IPS-18c (cell line): ENCODE measurements around the gene ABHD12.
"Not testable (repeated sequence)": the region's sequence is repeated elsewhere in the genome, so short reads cannot be mapped to it uniquely, and the experiment has no call there.

ENCODE experiments used
- H3K4me3 ChIP-seq: 2 replicates; pipeline ENCODE4 v1.7.0; 2013; ENCODE audit warnings: low read depth, mild to moderate bottlenecking, low read length, moderate library complexity; ENCODE audit not compliant: insufficient read depth
- H3K9me3 ChIP-seq: one replicate; pipeline ENCODE4 v1.6.1; 2013; ENCODE audit warnings: mild to moderate bottlenecking, low read length, moderate library complexity; ENCODE audit not compliant: control insufficient read depth, insufficient read depth

ABHD12 gene

DNA sequence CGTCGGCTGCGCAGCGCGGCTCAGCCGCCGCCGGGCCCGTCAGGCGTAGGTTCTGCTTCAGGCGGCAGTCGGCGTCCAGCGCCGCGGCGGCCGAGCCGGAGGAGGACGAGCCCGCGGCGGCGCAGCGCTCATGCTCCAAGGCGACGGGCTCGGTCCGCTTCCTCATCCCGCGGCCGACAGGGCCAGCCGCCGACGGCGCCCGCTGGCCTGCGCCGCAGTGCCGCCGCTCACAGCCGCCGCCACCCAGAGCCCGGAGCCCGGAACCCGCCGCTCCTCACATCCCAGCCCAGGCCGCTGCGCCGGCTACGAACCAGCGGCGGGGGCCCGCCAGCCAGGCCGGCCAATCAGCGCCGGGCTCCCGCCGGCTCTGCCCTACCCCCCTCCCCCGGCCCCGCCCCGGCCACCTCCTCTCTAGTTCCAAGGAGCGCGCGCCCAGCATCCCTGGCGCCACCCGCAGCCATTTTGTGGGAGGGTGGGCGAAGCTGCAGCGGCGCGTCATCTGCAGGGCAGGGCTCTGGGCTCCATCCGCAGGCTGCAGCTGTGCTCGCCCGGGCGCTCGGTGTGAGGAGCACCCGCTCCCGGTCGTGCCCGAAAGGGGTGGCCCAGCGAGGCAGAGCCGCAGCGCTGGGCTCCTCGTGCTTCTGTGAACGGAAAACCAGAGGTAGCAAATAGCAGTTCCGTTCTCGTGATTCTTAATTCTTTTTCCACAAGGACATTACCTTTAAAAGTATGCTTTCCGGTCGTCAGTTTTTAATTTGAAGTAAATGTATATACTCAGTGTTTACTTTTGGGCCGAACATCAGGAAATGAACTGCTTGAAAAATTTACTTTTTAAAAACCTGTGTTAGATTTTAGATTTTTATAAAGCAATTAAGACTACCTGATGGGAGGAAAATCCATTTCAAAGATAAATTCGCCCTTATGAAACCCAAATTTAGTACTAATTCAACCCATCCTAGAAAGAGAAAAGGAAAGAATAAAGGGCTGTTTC, at the start of gene ABHD12:
ABHD12 (minus strand) TSS at position 298 of the 991 bp plus-strand sequence; CDS start at position 166, 132 bp downstream.
- Histone ChIP-seq H3K4me3 (peak within 1 kb of the TSS; percentile 89), H3K9me3 (no peaks in the 10 kb centered on the region)

DNA sequence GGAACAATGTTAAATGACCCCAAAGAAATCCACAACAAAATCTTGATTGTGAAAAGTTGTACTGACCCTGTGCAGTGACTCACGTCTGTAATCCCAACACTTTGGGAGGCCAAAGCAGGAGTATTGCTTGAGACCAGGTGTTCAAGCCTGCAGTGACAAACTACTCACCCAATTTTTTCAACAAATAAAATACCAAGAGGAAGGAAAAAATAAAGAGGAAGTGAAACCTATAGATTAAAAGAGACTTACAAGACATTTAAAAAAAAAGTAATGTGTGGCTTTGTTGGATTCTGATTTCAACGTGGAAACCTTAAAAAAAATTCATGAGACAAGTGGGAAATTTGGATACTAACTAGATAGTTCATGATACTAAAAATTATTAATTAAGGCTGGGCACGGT, 48.7 kb upstream of the ABHD12 start:
- no peak overlapping the region for H3K4me3 ChIP-seq

DNA sequence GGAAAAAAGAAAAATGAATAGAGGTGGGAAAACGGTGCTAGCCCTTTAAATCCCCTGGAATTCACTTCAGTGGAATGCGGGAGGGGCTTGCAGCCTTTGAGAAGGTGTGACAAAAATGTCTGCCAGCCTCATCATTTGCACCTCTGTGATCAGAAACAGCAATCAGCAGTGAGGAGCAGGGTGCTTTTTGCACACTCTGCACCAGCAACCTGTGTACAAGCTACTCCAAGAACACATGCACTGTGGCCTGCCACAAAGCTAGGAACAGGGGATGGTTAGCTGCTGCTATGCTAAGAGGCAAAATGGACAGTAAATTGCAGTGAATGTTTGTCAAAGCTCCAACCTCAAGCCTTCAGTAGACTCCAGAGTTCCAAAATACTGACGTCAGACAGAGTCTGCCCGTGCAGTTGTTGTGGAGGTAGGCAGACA, 46.5 kb upstream of the ABHD12 start:
- Histone ChIP-seq H3K9me3 (no peaks in the 10 kb centered on the region), H3K4me3 (no peak overlapping the region)

More for the DNA sequence above, 48.7 kb upstream of the ABHD12 start:
- H3K9me3 ChIP-seq, result no peaks in the 10 kb centered on the region

DNA sequence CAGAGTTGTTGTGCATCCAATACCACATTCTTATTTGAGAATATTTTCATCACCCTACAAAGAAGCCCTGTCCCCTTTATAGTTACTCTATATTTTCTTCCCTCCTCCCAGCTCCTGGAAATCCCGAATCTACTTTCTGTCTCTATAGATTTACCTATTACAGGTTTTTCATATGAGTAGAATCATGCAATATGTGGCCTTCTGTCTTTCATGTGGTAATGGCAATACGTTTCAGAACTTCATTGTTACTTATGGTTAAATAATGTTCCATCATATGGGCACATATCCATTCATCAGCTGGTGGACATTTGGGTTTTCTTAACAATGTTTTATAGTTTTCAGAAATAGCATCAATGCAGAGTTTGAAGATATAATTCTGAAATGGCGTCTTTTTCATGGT, 33.9 kb upstream of the ABHD12 start:
- H3K9me3 ChIP-seq, result no peaks in the 10 kb centered on the region

DNA sequence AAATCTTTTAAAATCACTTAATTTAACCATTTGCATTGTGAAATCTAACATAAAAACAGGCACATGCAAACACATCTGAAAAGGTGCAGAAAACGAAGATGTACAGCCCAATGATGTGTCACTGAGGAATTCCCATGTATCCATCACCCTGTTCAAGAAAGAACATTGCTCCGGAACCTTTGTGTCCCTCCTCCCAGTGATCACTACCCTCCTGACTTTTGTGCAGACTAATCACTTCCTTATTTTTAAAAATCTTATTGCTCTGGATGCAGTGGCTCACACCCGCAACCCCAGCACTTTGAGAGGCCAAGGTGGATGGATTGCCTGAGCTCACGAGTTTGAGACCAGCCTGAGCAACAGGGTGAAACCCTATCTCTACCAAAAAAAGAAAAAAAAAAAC, 31.4 kb upstream of the ABHD12 start:
- Histone ChIP-seq H3K9me3 (no peaks in the 10 kb centered on the region), H3K4me3 (no peak overlapping the region)

More for the DNA sequence above, 33.9 kb upstream of the ABHD12 start:
- H3K4me3 ChIP-seq, result no peak overlapping the region

DNA sequence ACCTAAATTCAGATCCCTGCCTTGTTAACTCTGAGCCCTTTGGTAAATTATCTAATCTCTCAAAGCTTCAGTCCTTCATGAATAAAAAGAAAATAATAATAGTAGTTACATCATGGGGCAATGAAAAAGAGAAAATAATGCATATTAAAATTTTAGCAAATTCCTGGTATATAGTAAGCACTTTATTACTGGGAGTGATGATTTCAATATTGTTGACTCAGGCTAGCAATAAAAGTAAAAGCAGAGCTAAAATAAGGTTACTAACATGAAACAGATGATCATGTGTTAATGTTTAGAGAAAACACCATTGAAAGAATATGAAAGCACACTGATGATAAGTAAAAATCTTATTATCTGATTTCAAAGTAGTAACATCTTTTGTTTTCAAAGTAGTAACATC, 30.5 kb upstream of the ABHD12 start:
- no peaks in the 10 kb centered on the region for H3K9me3 ChIP-seq
- H3K4me3 ChIP-seq, result no peak overlapping the region

DNA sequence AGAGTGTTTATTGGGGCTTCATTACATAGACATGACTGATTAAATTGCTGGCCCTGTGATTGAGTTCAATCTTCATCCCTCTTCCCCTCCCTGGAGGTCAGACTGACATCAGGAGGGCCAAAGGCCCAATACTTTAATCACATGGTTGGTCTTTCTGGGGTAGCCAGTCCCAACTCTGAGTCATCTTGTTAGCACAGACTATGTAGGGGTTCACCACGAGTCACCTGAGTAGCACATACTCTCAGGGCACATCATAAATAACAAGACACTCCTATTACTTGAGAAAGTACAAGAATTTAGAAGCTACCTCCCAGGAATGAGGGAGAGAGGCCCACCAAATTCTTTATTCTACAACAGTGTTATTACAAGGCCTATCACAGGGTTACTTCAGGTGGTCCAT, 28.1 kb upstream of the ABHD12 start:
- H3K9me3 ChIP-seq, result no peaks in the 10 kb centered on the region

DNA sequence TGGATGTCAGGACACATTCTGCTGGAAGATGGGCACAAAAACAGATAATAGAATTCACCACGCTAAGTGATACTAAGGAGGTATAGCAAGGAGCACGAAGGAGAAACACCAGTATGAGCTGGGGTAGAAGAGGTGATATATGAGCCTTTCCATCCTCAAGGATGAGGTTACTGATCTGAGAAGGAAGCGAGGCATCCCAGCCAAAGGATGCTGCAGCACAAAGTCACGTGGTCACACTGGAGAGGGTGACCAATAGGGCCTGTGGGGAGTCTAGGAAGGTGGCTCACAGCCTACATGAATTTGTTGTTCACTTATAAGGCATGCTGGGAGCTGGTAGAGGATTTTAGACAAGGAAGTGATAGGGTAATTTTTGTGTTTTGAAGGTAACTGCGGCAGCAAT, 18.3 kb upstream of the ABHD12 start:
- Histone ChIP-seq H3K9me3 (no peaks in the 10 kb centered on the region), H3K4me3 (peak overlapping the region; percentile 84; the same call in 1 of the 2 replicates)

More for the DNA sequence above, 28.1 kb upstream of the ABHD12 start:
- no peak overlapping the region for H3K4me3 ChIP-seq

DNA sequence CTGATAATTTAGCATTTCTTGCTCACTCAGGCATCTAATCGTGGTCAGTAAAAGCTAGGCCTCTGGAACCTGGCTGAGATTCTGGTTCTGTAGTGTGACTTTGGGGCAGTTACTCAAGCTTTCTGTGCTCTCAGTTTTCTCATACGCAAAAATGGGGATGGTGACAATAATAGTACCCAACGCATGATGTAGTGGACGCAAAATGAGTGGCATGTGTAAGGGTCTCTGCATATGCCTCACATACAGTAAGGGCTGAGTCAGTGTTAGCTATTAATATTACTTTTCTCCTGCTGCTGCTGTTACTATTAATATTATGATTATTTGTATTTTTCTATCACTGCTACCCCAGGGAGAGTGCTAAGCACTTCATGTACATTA, 17.5 kb upstream of the ABHD12 start:
- peak overlapping the region; percentile 84 for H3K4me3 ChIP-seq
- H3K9me3 ChIP-seq, result no peaks in the 10 kb centered on the region

DNA sequence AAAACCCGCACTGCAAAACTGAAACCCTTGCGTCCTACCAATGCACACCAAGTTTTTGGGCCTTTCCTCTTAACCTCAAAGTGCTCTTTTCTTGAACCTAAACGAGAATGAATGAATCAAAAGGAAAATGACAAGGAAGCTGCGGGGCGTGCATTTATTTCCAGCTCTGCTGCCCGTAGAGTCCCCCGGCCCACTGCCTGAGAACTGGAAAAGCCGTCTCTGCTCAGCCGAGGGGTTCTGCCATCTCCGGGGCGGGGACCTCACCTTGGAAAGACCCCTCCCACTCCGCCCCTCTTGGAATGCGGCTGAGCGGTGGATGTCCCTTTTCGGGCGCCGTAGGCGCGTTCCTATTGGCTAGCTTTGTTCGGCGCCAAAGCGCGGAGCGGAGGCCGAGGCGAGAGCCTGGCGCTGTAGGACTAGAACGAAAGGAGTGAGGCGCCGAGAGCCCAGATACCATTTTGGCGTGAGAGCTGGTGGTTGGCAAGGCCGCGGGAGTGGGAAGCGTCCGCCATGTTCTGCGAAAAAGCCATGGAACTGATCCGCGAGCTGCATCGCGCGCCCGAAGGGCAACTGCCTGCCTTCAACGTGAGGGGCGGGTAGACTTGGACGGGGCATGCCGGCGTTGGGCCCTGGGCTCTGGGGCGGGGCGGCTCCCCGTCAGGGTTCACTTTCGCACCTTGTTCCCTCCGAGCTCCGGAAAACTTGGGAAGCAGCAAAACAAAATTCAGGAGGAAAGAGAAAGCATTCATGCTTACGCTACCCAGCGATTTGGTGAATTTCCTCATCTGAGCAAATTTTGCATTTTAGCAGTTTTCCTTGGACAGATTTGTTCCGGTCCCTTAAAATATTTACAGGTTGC, 16.9 kb upstream of the ABHD12 start, which contains the start of gene GINS1:
GINS1 (plus strand) TSS at position 363 of the 859 bp plus-strand sequence; CDS start at position 511, 148 bp downstream.
- H3K4me3 ChIP-seq, result peak within 1 kb of the TSS; percentile 84

DNA sequence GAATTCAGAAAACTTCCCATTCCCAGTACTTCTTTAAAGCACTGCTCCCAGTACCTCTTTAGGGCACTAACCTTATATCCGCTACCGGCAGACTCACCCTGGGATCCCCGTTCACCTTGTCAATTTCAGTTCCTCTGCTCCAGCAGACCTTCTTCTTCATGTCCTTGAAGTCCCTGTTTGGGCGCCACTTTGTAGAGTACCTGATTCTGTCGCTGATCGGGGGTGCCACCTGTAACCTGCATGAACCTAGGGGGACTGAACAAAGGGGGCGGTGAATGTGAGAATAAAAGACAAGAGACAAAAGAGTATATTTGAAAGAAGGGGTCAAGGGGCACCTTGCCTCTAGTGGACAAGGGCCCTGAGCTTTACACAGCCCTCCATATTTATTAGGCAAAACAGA, 11.9 kb upstream of the ABHD12 start:
- Histone ChIP-seq H3K9me3 (peaks cover 5% of the 10 kb centered on the region), H3K4me3 (no peak overlapping the region)

More for the DNA sequence above, 16.9 kb upstream of the ABHD12 start, which contains the start of gene GINS1:
- peaks cover under 1% of the 10 kb centered on the region for H3K9me3 ChIP-seq

DNA sequence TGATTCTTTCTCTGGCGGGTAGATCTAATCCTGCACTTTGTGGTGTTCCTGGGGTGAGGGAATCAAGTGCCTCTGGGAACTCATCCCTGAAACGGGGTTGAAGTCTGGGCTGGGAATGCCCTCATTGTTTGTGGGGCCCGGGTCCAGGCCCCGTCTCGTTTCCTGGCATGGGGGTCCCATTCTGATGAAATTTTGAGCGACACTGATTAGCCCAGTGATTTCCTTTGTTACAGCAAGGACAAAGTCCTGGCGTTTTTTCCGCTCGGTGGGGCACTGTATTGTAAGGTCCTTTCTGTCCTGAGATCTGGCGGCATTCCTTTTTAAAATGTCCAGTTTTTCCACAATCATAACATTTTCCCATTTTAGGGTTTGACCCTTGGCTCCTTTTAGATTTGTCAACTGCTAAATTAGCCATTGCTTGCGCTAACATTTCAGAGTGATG, 9.7 kb upstream of the ABHD12 start:
- not testable (repeated sequence) for H3K4me3 ChIP-seq, H3K9me3 ChIP-seq

DNA sequence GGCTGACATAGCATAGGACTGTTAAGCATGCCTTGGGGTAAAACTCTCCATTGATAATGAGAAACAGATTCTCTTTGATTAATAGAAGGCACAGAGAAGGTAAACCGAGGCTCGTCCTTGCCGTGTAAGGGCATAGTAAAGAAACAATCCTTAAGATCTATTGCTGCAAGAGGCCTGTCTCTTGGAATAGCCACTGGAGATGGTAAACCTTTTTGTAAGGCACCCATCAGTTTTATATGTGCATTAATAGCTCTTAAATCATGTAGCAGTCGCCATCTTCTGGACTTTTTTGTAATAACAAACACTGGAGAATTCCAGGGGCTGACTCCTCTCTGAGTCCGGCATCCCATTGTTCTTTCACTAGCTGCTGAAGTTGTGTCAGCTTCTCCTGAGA, 8.4 kb upstream of the ABHD12 start:
- Histone ChIP-seq H3K4me3 (no peak overlapping the region), H3K9me3 (peaks cover 5% of the 10 kb centered on the region)

DNA sequence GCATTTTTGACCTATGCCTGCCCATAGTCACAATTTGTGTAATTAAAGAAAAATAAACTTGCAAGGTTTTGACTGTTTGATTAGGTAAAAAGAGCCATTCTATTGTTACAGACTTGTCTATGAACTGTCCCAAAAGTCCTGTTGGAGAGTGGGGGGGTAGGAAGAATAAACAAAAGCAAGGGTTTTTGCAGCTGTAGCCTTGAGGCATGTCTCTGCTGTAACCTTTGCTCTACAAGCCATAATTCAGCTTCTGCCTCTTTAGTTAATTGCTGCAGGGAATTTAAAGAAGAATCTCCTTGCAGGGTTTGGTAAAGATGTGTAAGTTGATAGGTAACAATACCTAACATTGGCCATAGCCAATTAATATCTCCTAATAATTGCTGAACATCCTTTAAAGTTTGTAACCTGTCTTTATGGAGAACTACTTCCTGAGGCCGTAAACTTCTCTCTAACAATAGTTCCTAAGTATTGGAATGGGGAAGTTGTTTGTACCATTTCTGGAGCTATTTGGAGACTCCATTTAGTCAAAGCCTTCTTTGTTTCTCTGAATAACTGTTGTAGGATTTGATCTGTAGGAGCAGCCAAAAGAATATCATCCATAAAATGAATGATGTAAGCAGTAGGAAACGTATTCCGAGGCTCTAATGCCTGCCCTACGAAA, 7.9 kb upstream of the ABHD12 start:
- H3K4me3 ChIP-seq, result no peak overlapping the region
- peaks cover 5% of the 10 kb centered on the region for H3K9me3 ChIP-seq

DNA sequence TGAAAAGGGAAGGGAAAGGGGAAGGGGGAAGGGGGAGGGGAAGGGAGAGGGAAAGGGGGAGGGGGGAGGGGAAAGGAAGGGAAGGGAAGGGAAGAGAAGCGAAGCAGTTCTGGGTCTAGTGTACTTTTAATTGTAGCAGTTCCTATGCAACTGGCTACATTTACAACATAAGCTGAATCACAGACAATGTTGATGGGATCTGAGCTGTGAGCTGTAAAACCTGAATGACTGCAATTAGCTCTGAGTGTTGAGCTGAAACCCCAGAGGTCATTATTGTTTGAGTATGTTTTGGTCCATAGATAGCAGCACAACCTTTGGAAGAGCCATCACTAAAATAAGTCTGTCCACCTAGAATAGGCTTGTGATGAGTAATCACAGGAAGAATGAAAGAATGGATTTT, 7.2 kb upstream of the ABHD12 start:
- H3K4me3 ChIP-seq, result no peak overlapping the region
- peaks cover 5% of the 10 kb centered on the region for H3K9me3 ChIP-seq

DNA sequence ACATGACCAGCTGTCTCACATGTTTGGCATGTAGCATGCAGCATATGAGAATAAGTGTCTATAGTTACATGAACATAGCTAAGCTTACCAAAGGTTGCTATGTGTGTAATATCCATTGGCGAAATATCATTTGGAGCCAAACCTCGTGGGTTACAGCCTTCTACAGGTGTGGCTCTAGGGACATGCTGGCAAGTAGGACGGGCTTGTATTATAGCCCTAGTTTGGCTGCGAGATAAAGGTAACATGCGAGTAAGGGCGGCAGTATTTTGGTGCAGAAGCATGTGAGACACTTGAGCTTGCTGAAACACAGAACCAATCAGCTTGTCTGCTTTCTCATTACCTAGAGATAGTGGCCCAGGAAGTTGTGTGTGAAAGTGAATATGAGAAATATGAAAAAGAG, 6.5 kb upstream of the ABHD12 start:
- H3K9me3 ChIP-seq, result no peaks in the 10 kb centered on the region
- no peak overlapping the region for H3K4me3 ChIP-seq

DNA sequence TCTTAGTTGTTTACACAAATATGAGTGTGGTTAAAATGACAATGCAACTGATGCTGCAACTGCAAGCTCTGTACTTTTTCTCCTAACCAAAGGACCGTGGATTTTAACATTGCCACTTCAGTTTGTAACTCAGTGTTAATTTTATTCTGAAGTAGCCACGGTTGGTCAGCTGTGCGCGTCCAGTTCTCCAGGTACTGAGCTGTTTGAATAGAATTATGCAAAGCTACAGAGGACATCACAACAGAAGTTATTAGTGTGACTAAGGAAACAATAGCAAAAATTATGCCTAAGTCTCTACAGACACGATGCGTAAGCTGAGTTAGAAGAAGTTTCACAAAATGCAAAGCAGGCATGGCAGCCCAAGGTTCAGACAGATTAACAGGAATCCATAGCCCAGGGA, 4.4 kb upstream of the ABHD12 start:
- H3K4me3 ChIP-seq, result no peak overlapping the region
- no peaks in the 10 kb centered on the region for H3K9me3 ChIP-seq
